Measurements from ENCODE around the gene OMD.
"Not testable (repeated sequence)": the region's sequence is repeated elsewhere in the genome, so short reads cannot be mapped to it uniquely, and the experiment has no call there.

Gene OMD

DNA sequence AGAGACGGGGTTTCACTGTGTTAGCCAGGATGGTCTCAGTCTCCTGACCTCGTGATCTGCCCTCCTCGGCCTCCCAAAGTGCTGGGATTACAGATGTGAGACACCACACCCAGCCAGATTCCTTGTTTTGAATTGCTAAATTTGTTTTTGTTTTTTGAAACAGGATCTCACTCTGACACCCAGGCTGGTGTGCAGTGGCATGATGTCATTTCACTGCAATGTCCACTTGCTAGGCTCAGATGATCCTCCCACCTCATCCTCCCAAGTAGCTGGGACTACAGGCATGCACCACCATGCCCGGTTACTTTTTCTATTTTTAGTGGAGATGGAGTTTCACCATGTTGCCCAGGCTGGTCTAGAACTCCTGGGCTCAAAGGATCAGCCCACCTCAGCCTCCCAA is 13.1 kb downstream of the OMD start:
- DNase-seq (ENCODE audit: low read depth), result not testable (repeated sequence)

DNA sequence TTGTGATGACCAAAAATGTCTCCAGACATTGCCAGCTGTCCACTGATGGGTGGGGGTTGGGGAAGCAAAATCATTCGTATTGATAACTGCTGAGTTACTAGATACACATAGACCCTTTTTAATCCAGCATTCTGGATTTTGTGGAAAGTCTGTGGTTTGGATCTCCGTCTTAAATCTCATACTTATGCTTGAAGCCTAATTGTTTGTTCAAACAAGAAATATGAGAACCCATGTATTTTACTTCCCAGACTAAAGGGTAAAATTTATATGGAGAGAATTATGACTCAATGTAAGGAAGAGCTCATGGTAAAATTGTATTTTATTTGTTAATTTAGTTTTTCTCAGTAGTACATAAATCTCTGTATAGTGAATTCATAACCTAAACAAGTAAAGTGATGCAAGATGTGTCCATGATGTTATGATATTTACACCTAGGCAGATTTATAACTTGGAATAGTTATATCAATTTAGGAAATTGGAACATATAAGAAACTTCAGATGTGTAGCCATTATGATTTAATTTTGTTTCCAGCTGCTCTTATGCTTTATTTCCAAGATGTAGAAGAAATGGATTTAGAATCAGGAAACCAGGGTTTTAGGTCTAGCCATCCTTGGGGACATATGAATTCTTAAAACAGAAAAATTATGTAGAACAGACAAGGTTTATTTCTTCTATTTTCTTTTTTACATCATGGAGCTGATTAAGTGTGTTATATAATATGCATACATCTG is 15.4 kb downstream of the OMD start:
- DNase-seq (ENCODE audit: low read depth), result no peak

DNA sequence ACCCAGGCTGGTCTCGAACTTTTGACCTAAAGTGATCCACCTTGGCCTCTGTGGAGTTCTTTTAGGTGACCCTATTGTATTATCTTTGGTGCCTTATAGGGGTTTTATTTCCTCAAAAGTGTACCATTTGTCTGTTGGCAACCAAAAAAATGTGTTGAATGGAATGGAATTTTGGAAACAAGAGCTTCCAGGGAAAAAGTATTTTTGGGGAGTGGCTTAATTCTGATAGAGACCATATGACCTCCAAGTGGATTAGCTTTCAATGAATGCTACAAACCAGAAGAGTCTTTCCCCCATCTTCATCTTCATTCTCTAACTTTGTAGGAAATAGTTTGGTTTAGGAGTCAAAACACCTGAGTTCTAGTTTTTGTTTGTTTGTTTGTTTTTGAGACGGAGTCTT is 16.5 kb downstream of the OMD start:
- DNase-seq (ENCODE audit: low read depth), result no peak

DNA sequence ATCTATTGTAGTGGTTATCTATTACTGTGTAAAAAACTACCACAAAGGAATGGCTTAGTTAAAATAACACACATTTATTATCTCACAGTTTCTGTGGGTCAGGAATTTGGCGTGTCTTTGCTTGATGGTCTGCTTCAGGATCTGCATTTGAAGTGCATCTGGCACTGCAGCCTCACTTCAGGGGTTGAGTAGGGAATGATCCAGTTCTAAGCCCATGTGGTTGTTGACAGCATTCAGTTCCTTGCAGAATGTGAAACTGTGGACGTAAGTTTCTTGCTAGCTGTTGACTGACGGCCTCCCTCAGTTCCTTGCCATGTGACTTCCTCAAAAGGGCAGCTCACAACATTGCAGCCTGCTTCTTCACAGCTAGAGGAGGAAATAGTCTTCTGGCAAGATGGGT is 17.8 kb downstream of the OMD start:
- peak; percentile 8 for DNase-seq (ENCODE audit: low read depth)

DNA sequence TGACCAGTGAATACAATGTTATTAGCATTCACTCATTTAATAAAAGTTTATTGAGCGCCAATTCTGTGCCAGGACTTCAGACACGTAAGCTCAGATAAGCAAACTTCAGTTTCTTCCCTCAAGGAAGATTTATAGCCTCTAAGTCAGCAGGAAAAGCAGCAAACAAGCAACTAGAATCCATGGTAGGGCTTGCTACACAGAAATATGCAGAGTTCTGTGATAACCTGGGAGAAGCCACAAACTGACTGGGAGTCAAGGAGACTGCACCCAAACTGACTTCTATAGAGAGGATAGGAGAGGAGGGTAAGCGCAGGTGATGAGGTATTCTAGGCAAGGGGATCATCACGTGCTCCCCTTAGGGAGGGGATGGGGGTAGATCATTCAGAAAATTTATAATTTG is 18.5 kb downstream of the OMD start:
- DNase-seq (ENCODE audit: low read depth), result no peak

DNA sequence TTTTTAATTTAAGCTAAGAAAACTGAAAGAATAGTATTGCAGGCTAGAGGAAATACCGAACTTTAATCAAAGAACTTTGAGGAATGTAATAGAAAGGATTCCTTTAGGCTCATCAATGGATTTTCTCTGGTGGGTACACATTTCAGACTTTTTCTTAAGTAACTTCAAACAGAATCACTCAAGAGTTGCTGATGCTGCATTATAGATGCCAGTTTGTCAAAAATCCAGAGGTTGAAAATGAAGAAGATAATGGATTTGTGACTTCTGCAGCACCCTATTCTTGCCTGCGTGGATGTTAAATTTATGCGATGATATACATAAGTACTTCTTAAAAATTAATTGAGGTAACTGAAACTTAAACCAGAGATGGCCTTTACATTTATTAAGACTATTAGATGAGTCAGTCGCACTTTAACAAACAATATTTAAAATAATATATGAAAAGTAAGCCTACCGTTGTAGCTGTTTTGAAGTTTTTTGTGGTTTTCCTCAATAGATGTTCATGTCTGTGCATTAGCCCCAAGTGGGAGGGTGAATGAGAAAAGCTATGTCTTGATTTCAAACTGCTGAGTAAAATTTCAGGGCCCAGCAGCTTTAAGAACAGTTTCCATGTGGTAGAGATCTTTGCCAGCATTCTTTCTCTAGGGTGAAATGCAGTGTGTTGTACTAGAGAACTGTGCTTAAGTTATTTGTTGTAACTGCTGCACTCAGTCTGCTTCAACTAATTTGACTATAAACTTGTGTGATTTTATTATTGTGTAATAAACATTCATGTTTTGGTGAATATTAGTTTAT is 20.0 kb downstream of the OMD start, which contains the start of gene OGN:
Gene OGN (minus strand): TSS at position 537 of the 795 bp plus-strand sequence. CDS start 1,171 bp downstream, outside the sequence.
- DNase-seq (ENCODE audit: low read depth), result no peak

DNA sequence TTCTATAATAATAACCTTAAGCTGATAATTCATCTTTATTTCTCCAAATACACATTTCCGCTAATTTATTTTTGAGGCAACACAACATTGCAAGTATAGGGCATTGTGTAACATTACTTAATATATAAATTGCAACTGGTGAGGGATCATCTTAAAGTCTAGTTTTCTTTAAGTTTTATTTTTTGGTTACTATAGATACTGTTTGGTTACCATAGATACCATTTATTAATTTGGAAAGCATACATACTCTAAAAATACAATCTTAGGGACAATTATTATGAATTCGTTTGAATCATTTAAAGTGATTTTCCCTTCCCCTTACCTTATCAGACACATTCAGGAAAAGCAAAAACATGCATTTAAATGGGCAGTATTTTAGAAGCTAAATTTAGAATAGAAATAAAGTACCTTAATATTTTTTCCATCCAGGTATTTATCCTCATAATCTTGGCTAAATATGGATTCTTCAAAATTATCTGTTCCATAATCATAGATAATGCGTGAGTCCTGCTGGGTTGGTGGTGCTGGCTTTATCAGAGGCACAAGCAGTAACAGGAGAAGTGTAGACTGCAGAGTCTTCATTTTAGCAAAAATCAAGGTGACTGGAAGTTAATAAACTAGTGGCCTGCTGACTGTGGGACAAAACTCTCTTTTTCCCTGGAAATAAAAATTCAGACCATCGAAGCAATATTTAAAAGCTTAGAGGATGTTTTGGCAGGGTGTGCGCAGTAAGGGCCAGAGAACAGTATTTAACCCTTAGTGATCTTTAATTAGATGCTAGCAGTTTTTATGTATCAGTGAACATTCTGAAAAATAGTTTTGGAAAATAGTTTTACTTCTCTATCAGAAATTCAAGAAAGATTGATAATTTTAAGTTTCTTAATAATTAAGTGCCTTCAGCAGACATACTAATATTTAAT is 21.2 kb downstream of the OMD start:
- DNase-seq (ENCODE audit: low read depth), result no peak

DNA sequence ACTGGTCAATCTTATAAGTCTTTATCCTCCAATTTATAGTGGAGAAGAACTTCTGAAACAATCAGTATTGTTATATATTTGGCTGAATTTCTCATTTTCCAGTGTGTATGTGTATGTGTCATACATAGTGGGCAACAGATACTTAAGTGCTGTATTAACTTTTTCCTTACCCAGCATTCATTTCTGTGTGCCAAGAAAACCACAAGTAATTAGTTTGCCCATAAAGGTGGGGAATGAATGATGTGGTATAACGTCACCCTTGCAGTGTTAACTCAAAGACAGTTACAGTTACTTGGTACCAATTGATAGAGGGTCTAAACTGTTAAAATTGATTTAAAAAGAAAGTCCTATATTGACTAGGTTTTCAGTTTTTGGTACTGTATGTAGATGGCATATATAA is 21.9 kb downstream of the OMD start:
- DNase-seq (ENCODE audit: low read depth), result no peak

DNA sequence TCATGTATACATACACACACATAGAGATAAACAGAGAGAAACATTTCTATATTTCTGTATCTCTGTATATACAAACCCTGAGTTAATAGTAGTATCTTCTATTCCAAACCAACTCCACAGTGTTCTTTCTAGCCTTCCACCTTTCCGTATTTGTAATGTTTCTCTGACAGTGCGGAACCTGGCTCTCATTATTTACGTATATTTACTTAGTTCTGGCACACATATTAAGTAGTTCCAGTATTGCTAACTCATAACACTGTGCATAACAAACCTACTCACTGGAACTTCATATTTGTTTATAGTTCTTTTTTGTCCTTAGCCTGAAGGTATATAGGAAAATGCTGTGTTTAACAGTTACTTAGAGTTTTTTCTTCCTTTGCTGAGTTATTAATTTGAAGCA is 26.4 kb downstream of the OMD start:
- DNase-seq (ENCODE audit: low read depth), result no peak

DNA sequence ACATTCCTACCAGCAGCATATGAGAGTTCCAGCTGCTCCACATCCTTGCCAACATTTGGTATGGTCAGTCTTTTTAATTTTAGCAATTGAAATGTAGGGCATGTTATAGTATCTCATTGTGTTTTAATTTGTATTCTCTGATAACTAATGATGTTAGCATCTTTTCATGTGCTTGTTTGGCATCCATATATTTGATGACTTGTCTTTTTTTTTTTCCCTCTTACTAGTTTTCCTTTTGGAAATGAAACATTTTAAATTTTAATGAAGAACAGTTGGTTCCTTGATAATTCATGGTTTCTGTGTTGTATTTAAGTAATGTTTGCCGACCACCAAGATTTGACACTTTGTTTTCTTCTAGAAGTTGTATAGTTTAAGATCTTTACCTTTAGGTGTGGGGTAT is 28.7 kb downstream of the OMD start:
- DNase-seq (ENCODE audit: low read depth), result no peak

DNA sequence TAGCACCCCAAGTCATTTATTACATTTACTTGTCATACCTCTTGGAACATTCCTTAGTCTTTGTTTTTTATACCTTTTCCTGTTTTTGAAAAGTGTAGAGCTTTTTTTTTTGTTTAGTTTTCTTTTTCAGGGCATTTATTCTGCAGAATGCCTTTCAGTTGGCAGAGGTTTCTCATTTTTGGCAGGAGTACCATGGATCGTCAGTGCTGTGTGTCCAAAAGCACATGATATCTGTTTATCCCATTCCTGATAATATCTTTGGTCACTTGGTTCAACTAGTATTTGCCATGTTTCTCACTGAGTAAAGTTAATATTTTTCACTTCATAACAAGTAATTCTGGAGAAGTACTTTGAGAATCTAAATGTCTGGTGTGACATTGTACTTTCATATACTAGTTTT is 30.6 kb downstream of the OMD start:
- DNase-seq (ENCODE audit: low read depth), result no peak

DNA sequence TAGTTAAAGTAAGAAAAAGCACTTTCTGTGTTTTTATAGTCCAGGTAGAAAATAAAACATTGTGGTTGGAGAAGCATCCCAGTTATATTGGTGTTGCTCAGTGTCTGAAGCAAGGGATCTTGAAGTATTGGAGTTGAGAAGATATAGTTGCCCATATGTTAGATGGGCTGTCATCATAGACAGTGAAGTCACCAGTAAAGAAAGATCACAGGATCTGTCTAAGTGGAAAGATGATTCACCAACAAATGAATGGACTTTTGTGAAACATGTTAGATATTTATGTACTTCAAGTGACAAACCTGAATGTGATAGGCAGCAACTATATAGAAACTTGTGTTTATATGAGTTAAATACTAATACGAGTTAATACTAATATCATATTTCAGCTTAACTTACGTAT is 31.6 kb downstream of the OMD start:
- DNase-seq (ENCODE audit: low read depth), result no peak

DNA sequence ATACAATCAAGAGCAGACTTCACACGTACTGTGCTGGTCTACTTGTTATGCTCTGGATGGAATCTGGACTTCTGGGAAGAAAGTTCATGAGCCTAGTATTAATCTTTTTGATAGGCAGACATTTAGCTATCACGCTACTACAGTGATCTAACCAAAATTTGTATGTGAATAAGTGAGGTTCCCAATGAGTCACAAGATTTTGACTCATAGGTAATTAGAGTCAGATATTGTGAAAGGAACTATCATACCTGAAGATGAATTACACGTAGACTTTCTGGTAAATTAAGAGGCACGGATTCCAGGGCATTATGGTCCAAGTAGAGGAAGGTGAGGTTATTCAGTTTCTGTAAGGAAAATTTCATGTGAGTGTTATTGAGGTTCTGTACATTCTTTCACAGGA is 38.3 kb downstream of the OMD start:
- DNase-seq (ENCODE audit: low read depth), result no peak

DNA sequence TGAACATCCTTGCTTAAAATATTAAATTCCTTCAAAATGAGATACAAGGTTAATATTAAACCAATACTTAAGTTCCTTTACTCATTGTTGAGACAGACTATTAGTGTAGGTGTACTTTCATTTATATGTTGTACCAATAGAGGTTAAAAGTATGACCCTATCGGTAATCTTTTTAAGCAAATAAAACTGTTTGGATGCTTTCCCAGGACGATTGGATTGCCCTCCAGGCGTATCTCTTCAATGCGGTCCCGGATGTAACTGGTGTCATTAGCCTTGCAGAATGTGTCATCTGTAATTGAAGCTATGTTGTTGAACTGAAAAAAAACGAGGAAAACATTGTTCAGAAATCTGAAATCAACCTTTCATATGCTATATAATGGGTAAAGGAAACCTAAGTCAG is 38.8 kb downstream of the OMD start:
- DNase-seq (ENCODE audit: low read depth), result no peak

DNA sequence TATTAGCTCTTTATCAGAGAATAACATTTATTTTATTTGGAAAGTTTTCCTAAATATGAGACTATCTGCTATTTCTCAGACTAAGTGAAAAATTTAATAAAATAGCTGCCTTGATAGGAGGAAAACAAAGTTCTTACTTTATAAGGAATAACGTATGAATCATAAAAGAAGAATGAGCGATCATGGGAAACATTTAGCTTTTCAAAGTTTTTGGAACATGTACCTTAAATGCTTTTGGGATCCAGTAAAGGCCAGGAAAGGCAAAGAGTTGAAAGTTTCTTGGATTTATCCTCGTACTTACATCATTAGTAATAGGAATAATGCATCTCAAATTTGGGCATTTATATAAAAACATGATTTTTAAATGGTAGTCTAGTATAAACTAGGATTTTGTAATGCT is 39.3 kb downstream of the OMD start:
- DNase-seq (ENCODE audit: low read depth), result no peak

DNA sequence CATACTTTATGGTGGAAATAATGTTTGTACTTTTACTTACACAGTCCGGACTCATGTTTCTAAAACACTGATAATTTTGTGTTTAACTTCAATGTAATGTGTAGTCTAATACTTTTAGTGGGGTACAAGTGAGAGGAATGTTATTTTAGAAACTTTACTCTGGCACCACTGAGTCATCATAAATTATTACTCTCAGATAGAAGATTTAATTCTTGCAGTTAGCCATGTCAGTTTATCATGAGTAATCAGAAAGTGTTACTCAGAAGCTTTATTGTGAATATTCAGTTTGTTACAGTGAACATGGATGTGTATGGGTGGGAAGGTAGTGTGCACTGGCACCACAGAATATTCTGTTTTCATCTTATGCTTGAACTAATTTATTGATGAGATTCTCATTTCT is 39.9 kb downstream of the OMD start:
- DNase-seq (ENCODE audit: low read depth), result no peak

DNA sequence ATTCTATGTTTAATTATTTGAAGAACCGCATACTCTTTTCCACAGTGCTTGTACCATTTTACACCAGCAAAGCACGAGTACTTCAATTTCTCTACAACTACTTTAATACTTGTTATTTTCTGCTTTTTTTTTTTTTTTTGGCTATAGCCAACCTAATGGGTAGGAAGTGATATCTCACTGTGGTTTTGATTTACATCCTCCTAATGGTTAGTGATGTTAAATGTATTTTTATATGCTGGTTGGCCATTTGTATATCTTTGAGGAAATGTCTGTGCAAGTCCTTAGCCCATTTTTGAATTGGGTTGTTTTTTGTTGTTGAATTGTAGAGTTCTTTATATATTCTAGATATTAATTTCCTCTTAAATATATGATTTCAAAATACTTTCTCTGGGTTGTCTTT is 42.5 kb downstream of the OMD start:
- no peak for DNase-seq (ENCODE audit: low read depth)

DNA sequence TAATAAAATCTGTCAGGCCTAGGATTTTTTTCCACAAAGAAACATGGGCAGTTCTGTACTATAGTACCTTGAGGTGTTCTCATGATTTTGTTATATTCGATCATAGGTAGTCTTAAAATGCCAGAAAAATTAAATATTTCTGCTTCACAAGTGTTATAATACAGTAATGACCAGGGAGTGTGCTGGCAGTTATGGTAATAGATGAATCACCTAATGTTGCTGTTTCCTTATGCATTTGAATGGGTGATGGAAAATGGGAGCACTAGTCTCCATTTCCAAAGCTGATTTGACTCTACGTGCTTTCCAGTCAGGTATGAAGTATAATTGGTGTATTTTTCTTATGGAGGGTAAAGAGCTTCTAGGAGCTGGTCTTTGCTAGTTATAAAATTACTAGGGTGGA is 43.7 kb downstream of the OMD start:
- DNase-seq (ENCODE audit: low read depth), result no peak

DNA sequence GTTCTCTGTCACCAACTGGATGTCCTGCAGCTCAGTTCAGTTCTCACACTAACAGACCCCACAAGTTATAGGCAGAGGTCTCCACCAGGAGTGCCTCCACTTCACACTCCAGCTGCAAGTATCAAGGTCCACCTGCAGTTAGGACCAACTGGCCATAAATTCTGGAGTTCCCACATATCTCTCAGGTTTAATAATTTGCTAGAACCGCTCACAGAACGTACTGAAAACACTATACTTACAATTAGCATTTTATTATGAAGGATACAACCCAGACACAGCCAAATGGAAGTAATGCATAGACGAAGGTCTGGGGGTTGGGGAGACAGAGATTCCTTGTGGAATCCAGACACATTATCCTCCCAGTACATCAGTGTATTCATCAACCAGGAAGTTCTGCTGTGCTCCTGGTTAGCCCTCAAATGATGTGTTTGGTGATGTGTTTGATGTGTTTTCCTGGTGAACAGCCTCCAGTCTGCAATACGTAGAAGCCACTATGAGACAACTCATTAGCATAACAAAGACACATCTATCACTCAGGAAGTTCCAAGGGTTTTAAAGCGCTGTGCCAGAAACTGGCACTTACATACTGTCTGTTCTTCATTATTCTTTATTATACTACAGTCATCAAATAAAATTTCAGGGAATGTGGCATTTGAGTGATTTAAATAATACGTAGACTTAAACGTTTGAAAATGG is 45.3 kb downstream of the OMD start:
- no peak for DNase-seq (ENCODE audit: low read depth)

DNA sequence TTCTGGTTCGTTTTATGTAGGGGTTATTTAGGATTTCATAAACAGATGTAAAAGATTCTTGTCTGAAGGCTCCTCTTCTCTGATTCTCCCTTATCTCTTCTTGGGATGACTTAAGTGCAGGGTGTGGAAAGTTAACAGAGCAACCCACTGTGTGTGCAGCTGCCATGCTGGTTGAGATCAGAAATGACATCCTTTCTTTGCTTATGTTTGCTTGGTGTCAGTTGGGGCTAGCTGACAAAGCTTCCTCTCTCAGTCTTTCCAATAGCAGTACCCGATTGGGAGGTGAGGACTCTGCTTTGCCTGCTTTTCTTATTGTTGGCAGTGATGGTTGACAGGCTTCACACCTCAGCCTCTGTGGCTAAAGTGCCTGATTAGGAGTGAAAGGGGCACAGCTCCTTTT is 46.4 kb downstream of the OMD start:
- DNase-seq (ENCODE audit: low read depth), result no peak

DNA sequence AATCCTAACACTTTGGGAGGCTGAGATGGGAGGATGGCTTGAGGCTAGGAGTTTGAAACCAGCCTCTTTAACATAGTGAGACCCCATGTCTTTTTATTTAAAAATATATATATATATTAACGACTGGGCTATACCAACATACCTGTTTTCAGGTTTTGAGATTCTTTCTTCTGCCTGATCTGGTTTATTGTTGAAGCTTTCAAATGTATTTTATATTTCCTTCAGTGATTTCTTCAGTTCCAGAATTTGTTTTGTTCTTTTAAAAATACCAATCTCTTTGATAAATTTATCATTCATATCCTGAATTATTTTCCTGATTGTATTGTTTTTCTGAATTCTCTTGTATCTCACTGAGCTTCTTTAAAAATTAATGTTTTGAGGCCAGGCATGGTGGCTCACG is 51.1 kb downstream of the OMD start:
- no peak for DNase-seq (ENCODE audit: low read depth)

DNA sequence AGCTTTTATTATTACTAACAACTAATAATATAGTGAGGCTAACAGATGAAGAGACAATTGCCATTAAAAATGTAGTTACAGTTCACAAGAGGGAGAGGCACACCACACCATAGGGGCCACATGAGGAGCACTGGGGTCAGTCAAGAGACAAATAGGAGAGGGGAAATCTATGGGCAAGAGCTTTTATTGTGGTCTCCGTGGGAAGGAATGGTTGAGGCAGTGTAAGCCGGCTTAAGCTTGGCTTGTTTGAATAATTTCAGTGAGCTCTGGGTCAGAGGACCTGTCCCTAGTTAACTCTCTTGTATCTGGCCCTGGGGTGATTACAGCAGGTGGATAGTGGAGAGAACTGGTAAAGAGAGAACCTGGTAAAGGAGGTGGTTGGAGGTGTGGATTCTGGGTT is 55.2 kb downstream of the OMD start:
- no peak for DNase-seq (ENCODE audit: low read depth)

Measured in activated T-cell treated with anti-CD3 and anti-CD28 coated beads for 1 hour (primary cell).